Stimulated activated CD8-positive, alpha-beta memory T cell treated with anti-CD3 and anti-CD28 coated beads, Interleukin-7, amount 100 ng/mL, for 4 hours (primary cell): ENCODE data around the gene DAW1.
A peak's percentile ranks its signal among the peaks of the same experiment; 100 is the strongest.
"Not testable (repeated sequence)": the region's sequence is repeated elsewhere in the genome, so short reads cannot be mapped to it uniquely, and the experiment has no call there.

ENCODE experiments used
- DNase-seq, 2 donors: peaks; one replicate each; pipeline ENCODE4 v3.0.0-alpha.2; 2020; ENCODE audit warnings: low read depth in 2 of 2

Gene DAW1, protein sequence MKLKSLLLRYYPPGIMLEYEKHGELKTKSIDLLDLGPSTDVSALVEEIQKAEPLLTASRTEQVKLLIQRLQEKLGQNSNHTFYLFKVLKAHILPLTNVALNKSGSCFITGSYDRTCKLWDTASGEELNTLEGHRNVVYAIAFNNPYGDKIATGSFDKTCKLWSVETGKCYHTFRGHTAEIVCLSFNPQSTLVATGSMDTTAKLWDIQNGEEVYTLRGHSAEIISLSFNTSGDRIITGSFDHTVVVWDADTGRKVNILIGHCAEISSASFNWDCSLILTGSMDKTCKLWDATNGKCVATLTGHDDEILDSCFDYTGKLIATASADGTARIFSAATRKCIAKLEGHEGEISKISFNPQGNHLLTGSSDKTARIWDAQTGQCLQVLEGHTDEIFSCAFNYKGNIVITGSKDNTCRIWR

DNA sequence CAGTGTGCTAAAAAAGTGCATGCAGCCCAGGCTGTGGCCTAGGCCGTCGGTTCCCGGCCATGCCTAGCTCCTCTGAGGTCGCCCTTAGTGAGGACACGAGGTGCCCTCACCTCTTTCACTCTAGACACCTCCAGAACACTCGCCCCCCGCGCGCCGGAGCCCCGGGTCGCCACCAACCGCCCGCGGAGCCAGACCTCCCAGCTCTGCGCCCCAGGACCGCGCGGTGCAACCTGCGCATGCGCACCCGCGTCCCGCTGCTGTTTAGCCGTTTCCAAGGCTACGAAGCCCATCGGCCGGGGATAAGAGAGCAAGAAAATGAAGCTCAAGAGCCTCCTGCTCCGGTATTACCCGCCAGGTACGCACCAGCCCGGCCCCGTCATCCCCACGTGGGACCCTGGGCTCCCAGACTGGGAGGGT is at the start of gene DAW1:
TSS of gene DAW1 (plus strand) at position 257 of the 417 bp plus-strand sequence. CDS start at position 316, 59 bp downstream.
- DNase-seq, result peak in 1 of 2 donors; percentile 8

DNA sequence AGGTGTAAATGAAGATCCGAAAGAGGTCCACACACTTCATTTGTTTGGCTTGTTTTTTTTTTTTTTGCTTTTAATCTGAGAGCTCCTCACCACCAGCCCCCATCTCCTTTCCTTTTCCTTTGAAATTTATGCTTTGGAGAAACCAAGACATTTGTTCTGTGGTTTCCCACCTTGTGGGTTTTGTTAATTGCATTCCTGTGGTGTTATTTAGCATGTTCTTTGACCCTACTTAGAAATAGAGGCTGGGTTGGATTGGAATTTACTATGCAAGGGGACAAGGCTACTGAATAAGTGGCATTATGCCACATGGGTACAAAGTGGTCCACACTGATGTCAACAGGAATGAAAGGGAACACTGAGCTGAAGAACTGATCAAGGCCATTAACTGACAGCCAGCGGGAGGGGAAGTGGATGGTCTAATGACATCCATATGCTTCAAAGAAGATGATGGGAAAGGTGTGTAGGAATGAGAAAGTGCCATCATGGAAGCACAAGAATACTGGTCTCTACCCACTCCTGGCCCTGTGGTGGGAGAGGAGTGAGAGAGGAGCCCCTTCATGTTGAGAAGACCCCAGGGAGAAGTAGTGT is 48.9 kb upstream of the DAW1 start:
- no peak for DNase-seq

DNA sequence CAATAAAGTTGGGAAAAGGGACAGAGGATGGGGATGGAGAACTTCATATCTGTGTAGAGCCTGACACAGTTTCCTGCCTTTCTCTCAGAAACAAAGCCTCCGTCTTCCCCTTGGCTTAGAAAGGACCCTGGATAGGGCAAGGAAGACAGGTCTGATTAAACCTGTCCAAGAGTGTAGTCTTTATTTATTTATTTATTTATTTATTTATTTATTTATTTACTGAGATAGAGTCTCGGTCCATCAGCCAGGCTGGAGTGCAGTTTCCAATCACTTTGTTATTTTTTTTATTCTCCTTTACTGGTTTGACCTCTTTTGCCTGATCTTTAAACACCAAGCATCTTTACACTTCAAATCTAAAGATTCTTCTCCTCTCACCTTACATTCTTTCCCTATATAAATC is 47.5 kb upstream of the DAW1 start:
- no peak for DNase-seq

DNA sequence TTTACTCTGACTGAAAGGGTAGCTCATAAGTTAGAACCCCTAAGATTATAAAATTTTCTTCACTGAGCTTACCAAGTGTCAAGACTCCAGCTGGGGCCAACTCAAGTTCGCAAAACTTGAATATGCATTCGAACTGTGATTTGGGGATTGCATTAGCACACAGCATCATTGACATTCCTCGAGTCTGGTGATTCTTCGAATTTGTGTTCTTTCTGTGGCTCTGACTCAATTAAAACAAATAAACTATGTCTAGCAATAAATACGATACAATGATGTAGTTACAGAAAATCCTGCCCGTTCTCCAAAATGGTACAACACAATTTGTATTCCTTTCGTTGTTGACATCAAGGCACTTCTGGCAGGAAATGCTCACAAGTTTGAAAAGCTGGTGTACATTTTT is 46.7 kb upstream of the DAW1 start:
- no peak for DNase-seq

DNA sequence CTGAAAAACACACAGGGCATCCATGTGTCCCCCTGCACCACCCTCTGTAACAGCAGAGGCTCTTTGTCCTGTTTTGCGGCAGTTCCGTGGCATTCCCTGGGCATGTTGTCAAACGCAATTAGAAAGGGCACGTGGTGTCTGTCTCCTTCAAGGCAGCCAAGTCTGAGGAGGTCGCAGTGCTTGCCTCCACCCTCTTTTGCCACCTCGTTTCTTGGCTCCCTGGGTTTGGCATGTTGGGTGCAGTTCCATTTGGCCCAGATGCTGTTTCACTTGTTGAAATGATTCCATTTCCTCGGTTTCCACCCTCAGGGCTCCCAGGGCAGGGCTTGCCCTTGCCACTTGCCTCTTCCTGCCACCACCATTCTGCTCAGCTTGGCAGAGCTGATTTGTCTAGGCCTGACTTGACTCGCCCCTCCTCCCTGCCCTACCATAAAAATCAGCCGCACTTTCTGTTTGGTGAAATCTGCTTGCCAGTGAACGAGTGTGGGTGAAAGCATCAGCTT is 45.4 kb upstream of the DAW1 start:
- no peak for DNase-seq

DNA sequence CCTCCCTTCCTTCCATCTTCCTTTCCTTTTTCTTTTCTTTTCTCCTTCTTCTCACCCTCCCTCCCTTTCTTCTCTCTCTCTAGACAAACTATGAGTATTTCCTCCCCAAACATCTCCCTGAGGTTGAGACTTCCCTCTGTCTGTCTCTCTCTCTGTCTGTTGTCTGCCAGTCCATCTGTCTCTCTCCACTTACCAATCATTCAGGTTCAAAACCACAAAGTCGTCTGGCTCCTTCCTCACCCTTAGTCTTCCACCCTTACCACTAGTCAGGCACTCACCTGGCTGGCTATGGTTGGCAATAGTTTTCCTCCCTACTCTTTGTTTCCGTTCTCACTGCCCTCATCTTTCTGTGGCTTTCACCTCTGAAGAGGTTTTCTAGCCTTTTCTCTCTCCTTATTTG is 44.9 kb upstream of the DAW1 start:
- no peak for DNase-seq

DNA sequence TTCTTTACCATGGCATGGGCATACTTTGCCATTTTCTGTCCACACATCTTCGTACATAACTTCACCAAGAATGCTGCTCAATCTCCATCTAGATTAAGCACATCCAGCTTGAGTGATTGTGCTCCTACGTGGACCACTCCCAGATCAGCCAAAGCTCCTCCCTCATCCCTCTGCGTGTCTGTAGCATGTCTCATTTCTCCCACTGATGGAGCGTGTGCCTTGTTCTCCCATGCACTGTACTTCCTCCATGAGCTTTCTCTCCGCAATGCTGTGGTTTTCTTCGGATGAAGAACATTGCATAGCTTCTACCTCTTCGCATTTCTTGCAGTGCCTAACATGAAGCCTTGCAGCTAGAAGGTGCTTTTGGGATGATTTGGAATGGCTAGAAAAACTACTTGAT is 44.3 kb upstream of the DAW1 start:
- no peak for DNase-seq

DNA sequence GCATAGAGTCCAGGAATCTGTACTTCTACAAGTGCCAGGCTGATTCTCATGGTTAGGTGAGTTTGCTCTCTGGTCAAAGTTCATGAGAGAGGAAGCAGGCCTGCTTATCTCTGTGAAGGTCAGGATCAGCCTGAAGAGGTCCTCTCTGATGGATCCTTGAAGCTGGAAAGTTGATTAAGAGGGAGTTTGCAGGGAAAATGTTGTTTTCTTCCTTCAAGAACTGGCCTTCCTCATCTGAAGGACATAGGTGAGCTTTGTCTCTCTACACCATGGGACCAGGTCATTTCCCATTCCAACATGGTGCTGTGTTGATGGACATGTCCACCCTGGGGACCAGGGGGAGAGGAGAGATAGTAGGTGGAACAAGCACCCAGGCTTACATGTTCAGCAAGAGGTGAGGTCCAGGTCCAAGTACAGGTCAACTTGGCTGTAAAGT is 42.9 kb upstream of the DAW1 start:
- DNase-seq, result no peak

DNA sequence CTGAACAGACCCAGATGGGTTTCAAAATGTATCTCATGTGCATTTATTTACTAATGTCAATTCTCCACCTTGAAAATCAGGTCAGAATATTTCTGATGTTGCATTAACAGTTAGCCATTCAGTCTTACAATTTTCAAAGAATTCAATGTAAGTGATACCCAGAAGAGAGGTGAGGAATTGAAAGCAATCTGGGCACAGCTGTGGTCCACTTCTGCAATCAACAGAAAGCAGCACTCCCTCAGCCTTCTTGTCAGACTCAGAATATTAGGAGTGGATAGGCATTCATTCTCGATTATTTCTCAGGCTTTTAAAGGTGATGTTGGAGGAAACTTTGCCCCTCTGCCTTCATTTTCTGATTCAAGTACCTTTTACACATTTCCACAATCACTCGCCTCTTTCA is 42.1 kb upstream of the DAW1 start:
- no peak for DNase-seq

DNA sequence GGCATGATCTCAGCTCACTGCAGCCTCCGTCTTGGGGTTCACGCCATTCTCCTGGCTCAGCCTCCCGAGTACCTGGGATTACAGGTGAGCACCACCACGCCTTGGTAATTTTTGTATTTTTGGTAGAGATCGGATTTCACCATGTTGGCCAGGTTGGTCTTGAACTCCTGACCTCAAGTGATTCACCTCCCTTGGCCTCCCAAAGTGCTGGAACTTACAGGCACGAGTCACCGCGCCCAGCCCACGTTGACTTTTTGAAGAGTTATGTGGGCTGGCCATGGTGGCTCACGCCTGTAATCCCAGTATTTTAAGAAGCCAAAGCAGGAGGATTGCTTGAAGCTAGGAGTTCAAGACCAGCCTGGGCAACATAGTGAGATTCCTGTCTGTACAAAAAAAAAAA is 37.0 kb upstream of the DAW1 start:
- no peak for DNase-seq

DNA sequence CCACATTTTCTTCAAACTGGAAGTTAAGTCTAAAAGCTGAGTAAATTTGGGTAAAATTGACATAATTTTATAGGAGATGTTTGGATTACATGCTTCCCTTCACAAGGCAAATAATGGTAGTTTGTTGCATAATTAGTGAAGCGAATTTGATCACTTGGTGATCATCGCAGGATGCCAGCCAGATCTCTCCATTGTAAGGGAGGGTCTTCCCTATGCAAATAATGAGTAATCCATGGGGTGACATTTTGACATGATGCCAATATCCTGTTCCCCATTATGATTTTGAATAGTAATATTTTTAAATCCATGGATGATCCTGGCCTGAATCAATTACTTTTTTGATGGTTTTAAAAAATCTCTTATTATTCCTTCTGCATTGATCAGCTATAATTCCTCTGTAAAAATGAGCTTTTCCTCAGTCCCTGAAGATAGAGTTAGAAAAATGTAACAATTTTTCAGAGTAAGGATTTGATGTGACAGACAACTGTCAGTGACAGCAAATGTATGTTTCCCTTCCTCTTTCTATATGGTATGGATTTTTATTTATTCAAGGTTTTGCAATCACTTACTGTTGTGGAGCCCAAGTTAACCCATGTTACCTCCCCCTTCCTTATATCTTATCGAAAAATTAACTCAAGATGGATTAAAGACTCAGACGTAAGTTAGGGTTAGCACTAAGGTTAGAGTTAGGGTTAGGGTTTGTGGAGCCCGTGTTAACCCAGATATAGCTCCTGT is 36.3 kb upstream of the DAW1 start:
- DNase-seq, result no peak

DNA sequence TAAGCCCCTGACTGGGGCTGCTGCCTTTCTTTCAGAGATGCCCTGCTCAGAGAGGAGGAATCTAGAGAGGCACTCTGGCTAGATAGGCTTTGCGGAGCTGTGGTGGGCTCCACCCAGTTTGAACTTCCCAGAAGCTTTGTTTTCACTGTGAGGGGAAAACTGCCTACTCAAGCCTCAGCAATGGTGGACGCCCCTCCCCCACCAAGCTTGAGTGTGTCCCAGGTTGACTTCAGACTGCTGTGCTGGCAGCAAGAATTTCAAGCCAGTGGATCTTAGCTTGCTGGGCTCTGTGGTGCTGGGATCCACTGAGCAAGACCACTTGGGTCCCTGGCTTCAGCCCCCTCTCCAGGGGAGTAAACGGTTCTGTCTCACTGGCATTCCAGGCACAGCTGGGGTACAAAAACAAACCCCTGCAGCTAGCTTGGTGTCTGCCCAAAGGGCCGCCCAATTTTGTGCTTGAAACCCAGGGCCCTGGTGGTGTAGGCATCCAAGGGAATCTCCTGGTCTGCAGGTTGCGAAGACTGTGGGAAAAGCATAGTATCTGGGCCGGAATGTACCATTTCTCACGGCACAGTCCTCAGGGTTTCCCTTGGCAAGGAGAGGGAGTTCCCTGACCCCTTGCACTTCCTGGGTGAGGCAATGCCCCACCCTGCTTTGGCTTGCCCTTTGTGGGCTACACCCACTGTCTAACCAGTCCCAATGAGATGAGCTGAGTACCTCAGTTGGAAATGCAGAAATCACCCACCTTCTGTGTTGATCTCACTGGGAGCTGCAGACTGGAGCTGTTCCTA is 31.9 kb upstream of the DAW1 start:
- DNase-seq, result not testable (repeated sequence)

DNA sequence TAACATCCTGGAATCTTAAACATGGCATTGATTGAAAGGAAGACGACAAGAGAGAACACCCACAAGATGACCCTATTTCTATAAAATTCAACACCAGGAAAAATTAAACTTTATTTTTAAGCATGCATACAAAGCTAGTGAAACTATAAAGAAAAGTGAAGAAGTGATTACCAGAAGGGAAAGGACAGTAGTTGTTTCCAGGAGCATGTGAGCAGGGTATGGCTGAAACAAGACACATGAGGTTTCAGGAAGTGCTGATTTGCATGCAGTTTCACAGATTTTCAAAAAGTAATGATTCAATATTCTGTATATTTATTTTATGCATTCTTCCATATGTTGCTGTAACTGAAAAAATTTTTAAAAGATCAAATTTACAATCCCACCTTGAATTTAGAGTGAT is 24.6 kb upstream of the DAW1 start:
- DNase-seq, result no peak

DNA sequence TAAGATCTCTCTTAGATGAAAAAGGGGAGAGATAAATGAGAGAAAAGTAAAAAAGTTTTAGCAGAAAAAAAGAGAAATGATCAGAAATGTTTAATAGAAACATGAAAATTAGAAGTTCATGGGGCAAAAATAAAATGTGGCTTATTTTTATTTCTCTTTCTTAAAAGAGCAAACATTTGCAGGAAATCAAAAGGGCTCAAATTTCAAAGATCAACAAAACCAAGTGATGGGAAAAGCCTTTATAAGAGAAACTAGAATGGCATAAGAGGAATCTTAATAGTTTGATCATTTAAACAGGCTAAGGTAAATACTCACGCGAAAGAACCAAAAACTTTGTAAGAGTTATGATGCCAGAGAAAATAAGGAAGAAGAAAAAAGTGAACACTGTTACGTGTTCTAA is 23.3 kb upstream of the DAW1 start:
- no peak for DNase-seq

DNA sequence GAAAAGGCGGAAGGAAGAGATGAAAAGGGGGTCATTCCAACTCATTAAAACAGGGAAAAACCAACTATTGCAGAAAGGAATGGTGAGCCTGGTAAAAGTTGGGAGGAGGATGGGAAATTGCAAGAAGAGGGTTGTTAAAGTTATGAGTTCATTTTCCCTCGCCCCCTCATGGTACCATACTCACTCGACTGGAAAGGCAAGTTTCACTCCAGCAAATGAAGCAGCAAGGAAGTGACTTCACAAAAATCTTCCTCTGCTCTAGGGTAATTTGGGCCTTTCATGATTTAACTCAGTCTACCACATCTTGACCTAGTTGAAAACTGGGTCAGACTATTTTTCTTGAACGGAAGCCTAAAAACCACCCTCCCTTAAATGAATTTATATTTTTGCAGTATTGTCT is 22.8 kb upstream of the DAW1 start:
- DNase-seq, result no peak

DNA sequence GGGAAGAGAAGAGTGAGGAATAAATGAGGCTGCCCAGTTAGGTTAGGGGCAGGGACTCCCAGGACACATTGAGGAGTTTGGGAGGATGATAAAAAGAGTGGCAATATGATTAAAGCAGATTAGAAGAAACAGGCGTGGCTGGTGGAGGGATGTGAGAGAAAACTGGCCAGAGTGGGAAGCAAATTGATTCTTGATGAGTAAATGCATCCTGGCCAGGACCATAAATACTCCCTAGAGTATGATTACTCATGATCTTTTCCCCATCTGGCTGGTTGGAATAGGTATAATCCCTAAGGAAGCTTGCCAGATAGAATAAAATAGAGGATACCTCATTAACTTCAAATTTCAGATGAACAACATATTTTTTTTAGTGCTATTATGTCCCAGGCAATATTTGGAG is 21.5 kb upstream of the DAW1 start:
- DNase-seq, result no peak

DNA sequence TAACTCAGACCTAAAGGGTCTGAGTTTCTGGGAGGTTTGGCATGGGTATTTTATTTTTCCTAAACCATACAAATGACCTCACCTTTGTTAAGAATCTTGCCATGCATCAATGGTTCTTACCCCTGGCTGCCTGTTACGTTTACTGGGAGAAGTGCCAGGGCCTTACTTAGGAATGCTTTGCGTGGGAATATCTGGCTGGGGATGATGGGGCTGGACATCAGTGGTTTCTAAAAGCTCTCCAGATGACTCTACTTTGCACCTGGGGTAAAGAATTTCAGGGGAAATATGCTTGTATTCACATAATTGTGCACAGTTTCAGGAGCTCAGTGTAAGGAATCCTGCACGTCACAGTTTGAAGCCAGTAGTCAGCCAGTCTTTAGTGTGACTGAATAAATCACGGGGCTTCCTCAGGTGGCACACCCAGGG is 18.2 kb upstream of the DAW1 start:
- DNase-seq, result no peak

DNA sequence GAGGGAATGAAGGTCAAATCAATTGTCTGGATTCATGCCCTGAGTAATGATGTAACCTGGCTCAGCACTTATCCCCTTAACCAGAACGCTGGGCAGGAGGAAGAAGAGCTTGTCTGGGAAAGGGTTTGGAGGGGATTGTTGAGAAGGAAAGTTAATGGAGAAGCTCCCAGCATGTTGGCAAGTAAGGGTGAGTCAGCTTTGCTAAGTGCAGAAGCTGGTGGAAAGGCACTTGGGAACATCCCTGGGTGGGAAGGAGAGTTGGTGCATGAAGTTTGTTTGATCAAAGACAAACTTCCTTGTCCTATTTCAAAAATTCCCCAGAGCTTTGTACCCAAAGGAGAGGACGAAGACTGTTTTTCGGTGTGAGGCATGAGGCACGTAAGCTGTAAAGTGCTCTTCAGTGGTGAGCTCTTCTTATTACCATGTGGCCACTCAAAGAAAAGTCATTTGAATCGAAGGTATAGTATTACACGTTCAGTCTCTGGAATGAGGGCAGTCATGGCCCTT is 17.6 kb upstream of the DAW1 start:
- DNase-seq, result no peak

DNA sequence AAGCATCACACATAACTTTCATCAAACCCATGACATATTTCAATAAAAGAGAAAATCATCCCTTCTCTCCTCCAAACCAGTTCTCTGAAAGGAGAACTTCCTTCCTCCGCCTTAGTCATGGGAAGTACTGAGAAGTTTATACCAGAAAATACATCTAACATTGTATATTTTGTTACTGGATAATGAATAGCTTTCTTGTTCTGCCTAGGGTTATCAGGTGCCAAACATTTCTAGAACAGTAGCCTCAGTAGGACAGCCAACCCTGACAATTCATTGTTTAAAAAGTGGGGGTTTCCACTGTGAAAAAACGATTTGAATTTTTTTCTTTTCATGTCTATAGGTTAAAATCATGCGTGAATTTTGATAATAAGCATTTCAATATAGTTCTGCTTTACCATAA is 16.0 kb upstream of the DAW1 start:
- DNase-seq, result no peak

DNA sequence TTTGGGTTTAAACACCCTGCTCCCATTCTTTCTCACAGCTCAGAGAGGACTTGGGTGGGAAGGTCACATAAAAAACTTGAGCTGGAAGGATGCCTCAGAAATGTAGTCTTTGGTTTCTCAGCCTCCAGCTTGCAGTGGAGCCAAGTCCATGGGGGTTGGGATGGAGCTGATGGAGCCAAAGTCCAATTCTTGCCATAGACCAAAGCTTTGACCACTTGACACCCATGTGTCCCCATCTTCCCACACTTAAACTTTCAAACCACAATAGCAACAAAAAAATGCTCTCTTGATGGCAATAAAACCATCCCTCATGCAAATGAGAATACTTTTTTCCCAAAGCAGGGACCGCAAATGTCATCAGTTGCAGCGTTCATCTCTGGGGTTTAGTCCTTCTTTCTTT is 14.7 kb upstream of the DAW1 start:
- DNase-seq, result no peak

DNA sequence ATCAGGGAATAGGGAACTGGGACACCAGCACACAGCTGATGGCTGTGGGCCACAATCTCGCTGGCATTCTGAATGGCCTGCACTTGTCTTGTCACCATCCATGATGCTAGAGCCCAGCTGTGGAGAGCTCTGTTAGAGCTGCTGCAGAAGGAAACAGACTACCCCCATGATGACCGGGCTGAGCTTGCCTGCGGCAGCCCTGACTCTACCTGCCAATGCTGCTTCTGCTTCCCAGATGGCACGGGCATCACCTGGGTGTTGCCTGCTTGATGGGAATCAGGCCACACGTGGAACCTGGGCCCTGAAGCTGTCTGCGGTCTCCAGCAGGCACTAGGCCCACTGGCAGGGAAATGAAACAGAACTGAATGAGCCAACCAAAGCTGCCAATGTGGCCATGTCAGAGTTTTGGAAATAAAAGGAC is 11.2 kb upstream of the DAW1 start:
- DNase-seq, result no peak

DNA sequence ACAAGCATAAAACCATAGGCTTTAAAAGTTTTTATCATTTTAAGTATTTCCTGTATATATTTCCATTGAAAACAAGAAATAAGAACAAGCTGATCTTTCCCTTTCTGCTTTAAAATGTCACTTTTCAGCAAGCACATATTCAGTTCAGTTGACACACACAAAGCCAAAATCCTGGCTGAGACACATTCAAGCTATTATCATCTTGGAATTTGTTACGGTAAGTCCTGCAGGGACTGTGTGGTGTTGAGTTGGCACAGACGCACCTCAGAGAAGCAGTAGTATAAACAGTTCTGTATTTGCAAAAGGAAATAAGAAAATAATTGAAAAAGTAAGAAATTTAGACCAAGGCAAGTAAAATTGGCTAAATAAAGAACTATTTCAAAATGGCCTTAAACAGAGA is 10.4 kb upstream of the DAW1 start:
- DNase-seq, result no peak
